Stimulated activated CD8-positive, alpha-beta memory T cell treated with anti-CD3 and anti-CD28 coated beads, Interleukin-12 subunit alpha, Interleukin-12 subunit beta, amount 100 ng/mL, for 1 hour (primary cell): ENCODE data around the gene VIM.

ENCODE experiments used
- DNase-seq: peaks from one replicate; pipeline ENCODE4 v3.0.0-alpha.2; 2020; ENCODE audit warnings: low read depth

Gene VIM

GRCh38 chr10:17228091-17229015, at the start of gene VIM:
Gene VIM, plus strand, starts transcription at chr10:17228241. Its CDS starts 1,182 bp downstream, at chr10:17229423.
- DNase-seq = peak; percentile 78

- no peak for DNase-seq
Observed at GRCh38 chr10:17179002-17179401, 49.0 kb upstream of the VIM start.

- DNase-seq = no peak
Observed at GRCh38 chr10:17181110-17181509, 46.9 kb upstream of the VIM start.

- DNase-seq = no peak
Observed at GRCh38 chr10:17181751-17182150, 46.3 kb upstream of the VIM start.

- DNase-seq = no peak
Observed at GRCh38 chr10:17183110-17183509, 44.9 kb upstream of the VIM start.

- no peak for DNase-seq
Observed at GRCh38 chr10:17185873-17186272, 42.2 kb upstream of the VIM start.

GRCh38 chr10:17188644-17189172, 39.3 kb upstream of the VIM start:
- no peak for DNase-seq

- no peak for DNase-seq
Observed at GRCh38 chr10:17190602-17191001, 37.4 kb upstream of the VIM start.

GRCh38 chr10:17195083-17195482, 33.0 kb upstream of the VIM start:
- DNase-seq = no peak

- no peak for DNase-seq
Observed at GRCh38 chr10:17196045-17196444, 32.0 kb upstream of the VIM start.

- no peak for DNase-seq
Observed at GRCh38 chr10:17196573-17196972, 31.5 kb upstream of the VIM start.

- DNase-seq = no peak
Observed at GRCh38 chr10:17199351-17199804, 28.7 kb upstream of the VIM start.

GRCh38 chr10:17200001-17200911, 27.8 kb upstream of the VIM start:
- no peak for DNase-seq

- DNase-seq = peak; percentile 64
Observed at GRCh38 chr10:17200912-17201793, 26.9 kb upstream of the VIM start, which contains the start of gene TRDMT1. Gene TRDMT1, minus strand, starts transcription at chr10:17201672. Its CDS starts 38 bp downstream, at chr10:17201634.

- no peak for DNase-seq
Observed at GRCh38 chr10:17201794-17202116, 26.3 kb upstream of the VIM start.

- no peak for DNase-seq
Observed at GRCh38 chr10:17202506-17202905, 25.5 kb upstream of the VIM start.

- no peak for DNase-seq
Observed at GRCh38 chr10:17202999-17203398, 25.0 kb upstream of the VIM start.

GRCh38 chr10:17203416-17203815, 24.6 kb upstream of the VIM start:
- no peak for DNase-seq

- no peak for DNase-seq
Observed at GRCh38 chr10:17206210-17206709, 21.8 kb upstream of the VIM start.

- DNase-seq = no peak
Observed at GRCh38 chr10:17208476-17208875, 19.6 kb upstream of the VIM start.

GRCh38 chr10:17209302-17209701, 18.7 kb upstream of the VIM start:
- DNase-seq = no peak
